GM18909 (cell line): ENCODE data around the gene ARRDC5.
A peak's percentile ranks its signal among the peaks of the same experiment; 100 is the strongest.
"Not testable (repeated sequence)": the region's sequence is repeated elsewhere in the genome, so short reads cannot be mapped to it uniquely, and the experiment has no call there.

Source experiments
- ATAC-seq: cut with Tn5 transposase; IDR thresholded peaks from one replicate; pipeline ENCODE4 v1.9.1; 2021; ENCODE audit warnings: mild to moderate bottlenecking; ENCODE audit not compliant: unreplicated experiment, poor library complexity

ARRDC5 gene

DNA sequence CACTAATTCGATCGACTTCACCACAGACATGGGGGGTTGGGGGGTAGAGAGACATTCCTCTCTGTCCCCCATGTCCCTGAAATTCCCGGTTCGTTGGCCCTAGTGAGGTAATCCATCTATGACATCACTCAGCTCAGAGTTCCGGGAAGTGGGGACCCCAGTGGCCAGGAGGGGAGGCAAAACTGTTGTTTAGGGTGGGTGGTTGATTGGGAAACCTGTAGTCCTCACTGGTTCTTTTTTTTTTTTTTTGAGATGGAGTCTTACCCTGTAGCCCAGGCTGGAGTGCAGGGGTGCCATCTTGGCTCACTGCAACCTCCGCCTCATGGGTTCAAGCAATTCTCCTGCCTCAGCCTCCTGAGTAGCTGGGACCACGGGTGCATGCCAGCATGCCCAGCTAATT lies at the start of gene ARRDC5:
Gene ARRDC5 (minus strand): TSS at position 101 of the 400 bp plus-strand sequence. CDS start 71 bp downstream, at position 30.
- no peak for ATAC-seq

DNA sequence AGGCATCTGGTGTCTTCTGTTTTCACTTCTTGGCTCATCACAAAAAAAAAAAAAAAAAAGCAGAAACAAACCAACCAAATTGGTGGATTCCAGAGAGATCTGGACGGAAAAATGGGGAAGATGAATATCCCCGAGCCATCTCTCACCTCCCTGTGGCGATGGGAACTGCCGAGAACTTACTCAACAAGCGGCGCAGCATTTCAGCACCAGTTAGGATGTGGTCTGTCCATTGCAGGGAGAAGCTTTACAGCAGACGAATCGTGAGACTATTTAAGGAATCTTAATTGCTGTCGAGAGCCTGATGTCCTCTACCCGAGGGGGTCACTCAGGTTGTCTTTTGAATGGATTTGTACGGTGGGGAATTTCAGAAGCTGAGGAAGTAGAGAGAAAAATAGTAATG lies 49.0 kb upstream of the ARRDC5 start:
- ATAC-seq: no peak

DNA sequence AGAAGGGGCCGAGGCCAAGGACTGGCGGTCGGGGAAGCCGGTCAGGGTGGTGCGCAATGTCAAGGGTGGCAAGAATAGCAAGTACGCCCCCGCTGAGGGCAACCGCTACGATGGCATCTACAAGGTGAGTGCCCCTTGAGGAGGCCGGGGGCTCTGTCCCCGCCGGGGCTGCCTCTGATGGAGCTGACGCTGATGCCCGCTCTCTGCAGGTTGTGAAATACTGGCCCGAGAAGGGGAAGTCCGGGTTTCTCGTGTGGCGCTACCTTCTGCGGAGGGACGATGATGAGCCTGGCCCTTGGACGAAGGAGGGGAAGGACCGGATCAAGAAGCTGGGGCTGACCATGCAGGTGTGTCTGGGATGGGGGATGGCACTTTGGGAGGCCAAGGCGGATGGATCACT lies 48.0 kb upstream of the ARRDC5 start:
- not testable (repeated sequence) for ATAC-seq

DNA sequence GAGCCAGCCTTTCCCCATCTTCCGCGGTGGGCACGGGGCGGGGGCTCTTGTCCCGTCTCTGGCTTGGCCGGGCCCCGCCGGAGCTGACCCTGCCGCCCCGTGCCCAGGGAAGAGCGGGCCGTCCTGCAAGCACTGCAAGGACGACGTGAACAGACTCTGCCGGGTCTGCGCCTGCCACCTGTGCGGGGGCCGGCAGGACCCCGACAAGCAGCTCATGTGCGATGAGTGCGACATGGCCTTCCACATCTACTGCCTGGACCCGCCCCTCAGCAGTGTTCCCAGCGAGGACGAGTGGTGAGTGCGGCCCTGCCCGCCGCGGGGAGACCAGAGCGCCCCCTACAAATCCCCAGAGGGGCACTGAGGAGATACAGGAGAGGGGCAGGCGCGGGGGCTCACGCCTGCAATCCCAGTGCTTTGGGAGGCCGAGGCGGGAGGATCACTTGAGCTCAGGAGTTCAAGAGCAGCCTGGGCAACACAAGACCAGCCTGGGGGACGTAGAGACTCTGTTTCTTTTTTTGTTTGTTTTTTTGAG lies 39.0 kb upstream of the ARRDC5 start:
- not testable (repeated sequence) for ATAC-seq

DNA sequence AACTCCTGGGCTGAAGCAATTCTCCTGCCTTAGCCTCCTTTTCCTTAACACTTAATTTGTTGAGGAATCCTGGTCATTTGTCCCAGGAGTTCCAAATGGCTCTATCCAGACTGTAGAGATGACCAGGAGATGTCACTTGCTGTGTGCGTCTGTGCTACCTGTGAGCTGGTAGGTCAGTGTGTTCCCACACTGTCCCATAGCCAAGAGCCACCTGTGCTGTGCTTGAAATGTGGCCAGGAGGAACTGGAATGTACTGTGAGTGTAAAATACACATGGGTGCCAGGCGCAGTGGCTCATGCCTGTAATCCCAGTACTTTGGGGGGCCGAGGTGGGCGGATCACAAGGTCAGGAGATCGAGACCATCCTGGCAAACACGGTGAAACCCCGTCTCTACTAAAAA lies 36.8 kb upstream of the ARRDC5 start:
- no peak for ATAC-seq

DNA sequence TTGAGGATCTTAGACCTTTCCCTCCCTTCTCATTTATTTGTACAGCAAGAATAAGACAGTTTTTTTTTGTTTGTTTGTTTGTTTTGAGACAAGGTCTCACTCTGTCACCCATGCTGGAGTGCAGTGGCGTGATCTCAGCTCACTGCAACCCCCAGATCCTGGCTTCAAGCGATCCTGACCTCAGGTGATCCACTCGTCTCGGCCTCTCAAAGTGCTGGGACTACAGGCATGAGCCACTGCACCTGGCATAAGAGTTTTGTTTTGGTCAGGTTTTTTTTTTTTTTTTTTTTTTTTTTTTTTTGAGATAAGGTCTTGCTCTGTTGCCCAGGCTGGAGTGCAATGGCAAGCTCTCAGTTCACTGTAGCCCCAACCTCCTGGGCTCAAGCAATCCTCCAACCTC lies 35.8 kb upstream of the ARRDC5 start:
- not testable (repeated sequence) for ATAC-seq

DNA sequence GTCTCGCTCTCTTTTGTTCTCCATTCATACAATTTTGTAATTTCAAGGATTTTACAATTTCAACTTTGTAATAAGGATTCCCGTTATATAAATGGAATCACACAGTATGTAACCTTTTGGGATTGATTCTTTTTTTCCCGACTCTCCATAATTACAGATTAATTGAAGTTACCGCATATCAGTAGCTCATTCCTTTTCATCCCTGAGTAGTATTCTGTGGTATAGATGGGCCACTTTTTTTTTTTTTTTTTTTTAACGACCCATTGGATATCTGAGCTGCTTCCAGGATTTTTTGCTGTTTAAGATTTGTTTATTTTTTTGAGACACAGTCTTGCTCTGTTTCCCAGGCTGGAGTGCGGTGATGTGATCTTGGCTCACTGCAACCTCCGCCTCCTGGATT lies 34.4 kb upstream of the ARRDC5 start:
- ATAC-seq: no peak

DNA sequence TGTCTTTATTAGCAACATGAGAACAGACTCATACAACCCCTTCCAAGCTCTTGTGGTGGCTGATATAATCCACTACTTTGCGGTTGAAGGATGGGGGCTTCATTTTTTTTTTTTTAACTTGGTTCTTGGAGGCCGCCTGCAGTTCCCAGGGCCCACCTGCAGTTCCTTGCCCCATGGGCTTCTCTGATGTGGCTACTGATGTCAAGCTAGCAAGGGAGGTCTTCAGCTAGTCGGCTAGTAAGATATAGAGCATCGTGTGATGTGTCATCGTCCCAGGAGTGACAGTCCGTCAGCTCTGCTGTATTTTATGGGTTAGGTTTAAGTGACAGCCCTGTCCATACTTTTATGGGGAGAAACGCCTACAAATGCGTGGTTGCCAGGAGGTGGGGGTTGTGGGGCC lies 32.7 kb upstream of the ARRDC5 start:
- no peak for ATAC-seq

DNA sequence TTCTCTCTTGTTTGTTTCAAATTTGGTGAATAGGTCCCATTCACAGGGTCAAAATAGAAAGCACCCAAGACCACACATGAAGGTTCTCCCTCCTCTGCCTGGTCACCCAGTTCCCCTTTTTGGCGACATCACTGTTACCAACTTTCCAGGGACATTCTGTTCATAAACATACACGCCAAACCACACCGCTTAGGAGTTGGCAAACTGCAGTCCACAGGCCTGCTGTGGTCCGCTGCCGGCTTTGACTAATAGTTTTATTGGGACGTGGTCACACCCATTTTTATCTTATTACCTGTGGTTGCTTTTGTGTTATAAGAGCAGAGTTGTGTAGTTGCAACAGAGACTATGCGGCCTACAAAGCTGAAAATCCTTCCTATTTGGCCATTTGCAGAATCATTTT lies 30.8 kb upstream of the ARRDC5 start:
- ATAC-seq: no peak

DNA sequence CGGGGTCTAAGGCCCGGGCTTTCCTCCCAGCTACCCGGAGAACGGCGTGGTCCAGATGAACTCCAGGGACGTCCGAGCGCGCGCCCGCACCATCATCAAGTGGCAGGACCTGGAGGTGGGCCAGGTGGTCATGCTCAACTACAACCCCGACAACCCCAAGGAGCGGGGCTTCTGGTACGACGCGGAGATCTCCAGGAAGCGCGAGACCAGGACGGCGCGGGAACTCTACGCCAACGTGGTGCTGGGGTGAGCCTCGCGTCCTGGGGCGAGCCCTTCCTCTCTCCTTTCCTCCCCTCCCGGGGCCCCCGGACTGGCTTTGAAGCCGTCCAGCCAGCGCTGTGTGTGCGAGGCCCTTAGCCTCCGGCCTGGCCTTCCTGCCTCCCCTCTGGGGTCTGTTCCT lies 30.0 kb upstream of the ARRDC5 start:
- no peak for ATAC-seq

DNA sequence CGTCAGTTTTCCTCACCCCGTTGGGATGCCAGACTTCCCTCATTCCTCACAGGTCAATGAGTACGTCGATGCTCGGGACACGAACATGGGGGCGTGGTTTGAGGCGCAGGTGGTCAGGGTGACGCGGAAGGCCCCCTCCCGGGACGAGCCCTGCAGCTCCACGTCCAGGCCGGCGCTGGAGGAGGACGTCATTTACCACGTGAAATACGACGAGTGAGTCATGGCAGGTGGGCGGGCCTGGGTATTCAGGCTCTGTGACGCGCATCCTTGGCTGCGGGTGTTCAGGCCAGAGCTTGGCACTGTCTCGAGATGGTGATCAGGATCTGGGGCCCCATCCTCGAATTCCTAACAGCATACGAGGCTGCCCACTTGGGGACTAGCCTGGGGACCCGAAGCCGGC lies 28.0 kb upstream of the ARRDC5 start:
- no peak for ATAC-seq

DNA sequence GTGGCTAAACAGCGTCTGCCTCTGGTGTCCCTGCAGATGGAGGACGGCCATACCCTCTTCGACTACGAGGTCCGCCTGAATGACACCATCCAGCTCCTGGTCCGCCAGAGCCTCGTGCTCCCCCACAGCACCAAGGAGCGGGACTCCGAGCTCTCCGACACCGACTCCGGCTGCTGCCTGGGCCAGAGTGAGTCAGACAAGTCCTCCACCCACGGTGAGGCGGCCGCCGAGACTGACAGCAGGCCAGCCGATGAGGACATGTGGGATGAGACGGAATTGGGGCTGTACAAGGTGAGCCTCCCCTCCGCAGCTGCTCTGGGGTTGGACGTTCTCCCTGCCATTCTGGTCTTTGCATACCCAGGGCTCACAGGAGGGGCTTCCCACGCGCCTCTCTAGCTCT lies 26.5 kb upstream of the ARRDC5 start:
- ATAC-seq: no peak

DNA sequence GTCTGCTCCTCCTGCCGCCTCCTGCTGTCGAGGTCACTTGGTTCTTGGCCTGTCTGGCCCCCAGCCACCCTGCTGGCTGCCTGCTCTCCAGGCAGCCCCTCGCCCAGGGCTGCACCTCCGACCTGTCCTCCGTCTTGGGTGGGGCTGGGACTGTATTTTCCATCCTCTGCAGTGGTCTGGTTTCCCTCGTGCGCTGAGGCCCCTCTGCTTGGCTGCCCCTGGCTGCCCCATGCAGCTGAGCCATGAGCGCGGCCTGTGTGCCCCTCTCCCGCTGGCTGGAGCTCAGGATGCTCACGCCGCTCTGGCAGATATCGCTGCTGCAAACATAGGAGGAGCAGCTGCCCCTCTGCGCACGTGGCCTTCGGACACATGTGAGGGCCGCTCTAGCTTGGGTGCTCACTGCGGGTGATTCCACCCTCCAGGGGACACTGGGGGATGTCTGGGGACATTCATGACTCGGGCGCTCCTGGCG lies 20.6 kb upstream of the ARRDC5 start:
- no peak for ATAC-seq

DNA sequence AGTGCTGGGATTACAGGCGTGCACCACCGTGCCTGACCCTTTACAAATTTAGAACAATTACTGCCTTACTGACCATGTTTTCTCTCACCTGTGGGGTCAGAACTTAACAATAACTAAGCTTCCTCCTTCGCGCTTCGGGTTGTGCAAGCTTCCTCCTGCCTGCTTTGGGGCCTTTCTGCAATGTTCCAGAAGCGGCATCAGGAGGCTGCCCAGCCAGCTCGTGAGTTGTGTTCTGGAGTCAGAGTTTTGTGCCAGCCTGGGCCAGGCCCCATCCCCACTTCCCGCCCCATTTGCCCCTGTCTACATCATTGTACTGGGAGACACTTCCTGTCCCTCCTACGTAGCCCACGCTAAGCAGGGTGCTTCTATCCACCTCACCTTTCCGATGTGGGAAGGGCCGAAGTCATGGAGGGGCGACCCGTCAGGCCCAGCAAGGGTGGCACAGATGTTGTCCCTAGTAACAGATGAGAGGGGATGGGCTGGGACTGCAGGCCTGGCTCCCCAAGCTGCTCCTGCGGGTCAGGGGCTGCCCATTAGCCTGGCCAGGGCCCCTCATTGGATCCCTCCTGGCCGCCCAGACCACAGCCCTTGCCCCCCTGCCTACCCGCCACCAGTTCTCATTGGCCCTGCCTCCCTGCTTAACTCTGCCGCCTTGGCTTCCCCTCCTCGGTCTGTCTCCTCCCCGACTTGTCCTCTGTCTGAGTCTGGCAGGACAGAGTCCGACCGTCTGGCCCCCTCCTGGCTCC lies 20.0 kb upstream of the ARRDC5 start:
- no peak for ATAC-seq

DNA sequence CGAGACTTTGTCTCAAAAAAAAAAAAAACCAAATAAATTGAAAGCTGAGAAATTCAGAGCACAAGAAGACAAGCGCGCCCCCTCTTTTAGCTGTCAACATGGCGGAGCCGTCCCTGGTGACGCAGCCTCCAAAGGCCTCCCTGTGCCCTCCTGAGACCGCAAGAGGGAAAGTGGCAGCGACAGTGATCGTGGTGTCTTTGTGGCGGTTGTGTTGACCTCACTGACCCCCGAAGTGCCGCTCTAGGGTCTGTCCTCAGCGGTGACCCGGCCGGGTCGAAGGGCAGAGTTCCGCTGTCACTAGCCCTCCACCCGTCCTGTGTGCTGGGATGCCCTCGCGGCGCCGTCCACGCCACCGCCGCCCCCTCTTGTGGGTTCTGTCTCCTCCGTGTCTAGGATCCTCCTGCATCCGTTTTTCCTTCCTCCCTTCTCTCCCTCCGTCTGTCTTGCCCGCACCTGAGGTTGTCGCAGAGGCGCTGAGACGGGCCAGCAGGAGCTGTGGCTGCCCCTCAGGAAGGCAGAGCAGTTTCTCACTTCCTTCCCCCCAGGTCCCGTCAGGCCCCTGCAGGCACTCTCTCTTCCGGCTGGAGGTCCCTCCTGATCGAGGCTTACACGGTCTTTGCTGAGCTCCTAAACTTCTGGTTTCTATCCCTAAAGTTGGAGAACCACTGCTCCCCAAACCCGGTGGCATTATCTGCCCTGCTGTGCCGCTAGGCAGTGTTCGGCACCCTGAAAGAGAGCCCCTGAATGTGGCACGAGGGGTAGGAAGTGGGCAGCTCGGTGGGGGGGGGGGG lies 13.8 kb upstream of the ARRDC5 start:
- ATAC-seq: peak; percentile 43

DNA sequence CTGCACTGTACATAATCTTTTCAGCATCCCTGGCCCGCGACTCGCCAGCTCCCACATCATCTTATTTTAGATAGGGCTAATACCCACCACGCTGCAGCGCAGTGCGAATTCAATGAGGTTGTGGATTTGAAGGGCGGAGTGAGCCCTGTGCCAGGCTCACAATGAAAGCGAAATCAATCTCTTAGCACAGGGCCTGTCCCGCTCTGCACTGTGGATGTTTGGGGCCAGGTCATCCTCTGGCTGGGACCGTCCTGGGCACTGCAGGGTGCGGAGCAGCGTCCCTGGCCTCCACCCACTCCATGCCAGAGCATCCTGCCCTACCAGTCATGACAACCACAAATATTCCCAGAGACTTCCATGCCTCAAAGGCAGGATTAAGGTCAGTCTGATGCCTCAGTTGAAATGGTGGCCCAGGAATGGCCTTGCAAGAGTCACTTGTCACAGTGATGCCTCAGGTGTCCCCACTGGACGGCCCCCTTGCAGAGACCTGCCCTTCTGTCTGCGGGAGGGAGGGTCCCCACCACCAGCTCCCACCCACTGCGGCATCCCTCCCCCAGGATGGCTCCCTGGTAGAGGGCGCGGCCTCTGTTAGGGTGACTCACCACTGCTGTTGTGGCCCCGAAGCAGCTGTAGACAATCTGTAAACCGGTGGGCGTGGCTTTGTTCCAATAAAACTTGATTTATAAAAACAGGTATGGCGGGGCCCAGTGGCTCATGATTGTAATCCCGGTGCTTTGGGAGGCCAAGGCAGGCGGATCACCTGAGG lies 12.2 kb upstream of the ARRDC5 start:
- ATAC-seq: no peak

DNA sequence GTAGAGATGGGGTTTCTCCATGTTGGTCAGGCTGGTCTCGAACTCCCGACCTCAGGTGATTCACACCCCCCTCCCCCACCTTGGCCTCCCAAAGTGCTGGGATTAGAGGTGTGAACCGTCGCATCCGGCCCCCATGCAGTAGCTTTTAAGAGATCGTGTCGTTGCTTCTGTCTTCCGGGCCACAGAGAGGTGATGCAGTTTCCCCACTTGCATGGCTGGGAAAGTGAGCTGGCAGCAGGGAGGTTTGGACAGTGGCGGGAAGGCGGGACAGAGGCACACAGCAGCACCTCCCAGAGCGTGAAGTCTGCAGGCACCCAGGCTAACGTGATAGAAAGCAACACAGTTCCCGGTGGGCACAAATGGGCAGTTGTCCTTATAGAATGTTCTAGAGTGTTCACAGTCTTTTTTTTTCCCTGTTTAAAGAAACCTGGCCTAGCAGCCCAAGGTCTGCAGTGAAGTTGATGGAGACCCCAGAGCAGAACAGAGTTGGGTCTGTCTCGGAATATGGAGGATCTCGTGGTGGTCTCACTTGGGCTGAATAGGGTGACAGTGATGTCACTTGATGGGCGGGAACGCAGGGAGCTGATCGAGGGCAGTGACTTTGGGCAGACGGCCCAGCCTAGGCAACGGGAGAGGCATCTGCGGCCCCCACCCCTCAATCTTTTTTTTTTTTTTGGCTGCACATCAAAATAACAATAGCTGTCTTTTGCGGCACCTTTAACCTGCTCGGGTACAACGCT lies 11.5 kb upstream of the ARRDC5 start:
- no peak for ATAC-seq

DNA sequence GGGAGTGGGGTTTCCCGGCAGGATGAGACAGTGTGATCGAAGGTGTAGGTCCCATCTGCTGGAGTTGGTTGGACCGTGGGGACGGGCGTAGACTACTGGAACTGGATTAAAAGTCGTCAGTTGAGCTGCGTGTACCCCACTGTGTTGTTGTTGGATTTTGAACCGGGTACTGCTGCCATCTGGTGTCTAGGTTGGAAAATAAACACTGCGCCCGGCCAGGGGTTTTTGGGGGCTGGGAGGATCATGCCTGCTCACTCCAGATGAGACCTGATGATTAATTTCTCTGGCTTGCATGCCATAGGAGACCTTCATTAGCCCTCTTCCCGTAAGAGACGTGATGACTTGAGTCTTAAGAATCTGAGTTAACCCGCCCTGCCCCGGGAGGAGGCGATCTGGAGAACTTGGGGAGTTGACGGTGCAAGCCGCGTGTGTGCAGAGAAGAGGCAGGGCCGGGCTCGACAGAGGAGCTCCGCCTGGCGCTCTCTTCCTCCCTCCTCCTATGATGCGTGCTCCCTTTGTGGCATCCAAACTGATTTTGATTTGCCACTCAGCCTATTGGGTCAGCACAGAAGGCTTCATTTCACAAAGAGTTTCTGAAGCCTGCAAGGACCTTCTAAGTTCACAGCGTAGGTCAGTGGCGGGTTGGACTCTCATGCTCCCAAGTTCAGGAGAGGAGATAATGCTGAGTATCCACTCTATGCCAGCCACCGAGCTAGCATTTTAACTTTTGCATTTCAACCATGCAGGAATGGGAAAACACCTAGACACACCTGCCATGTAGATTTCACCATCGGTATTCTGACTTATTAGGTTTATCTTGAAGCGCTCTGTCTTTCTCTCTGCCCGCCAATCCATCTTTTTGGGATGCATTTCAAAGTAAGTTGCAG lies 9.3 kb upstream of the ARRDC5 start:
- ATAC-seq: no peak

DNA sequence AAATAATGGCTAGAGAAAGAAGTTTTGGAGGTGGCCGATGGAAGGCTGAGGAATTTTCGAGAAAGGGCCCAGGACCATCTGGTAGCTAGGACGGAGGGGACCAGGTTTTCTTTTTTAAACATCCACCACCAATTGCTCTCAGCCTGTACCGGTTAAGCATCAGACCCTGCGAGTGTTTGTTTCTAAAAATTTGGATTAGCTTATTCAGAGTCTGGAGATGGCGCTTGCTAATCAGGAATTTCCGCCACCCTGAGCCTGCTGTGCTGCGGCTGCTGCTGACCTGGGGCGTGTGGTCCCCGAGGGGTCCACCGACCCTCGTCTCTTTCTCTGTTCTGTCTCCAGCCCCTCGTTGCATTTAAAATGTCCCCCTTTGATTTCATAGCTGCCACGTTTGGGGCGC lies 8.6 kb upstream of the ARRDC5 start:
- no peak for ATAC-seq
